AG04449 (cell line): ENCODE results near the gene JAZF1.

ENCODE experiments used
- CTCF ChIA-PET: fragments of 350-600 bp; formaldehyde crosslinking; extraction: SDS; loops from one replicate; lab custom pipeline; 2021; ENCODE audit warnings: antibody characterized with exemption; lab: Yijun Ruan, JAX
- POLR2A ChIA-PET: fragments of 400-600, 350-600 bp; formaldehyde crosslinking; extraction: SDS; loops from one replicate; lab custom pipeline; 2020; ENCODE audit warnings: antibody characterized with exemption, inconsistent platforms; lab: Yijun Ruan, JAX
- DNase-seq: peaks from one replicate; pipeline ENCODE4 v3.0.0-alpha.2; 2010; ENCODE audit warnings: low read depth, low spot score
- H3K4me3 ChIP-seq: 2 replicates; pipeline ENCODE4 v1.5.1; 2011; ENCODE audit warnings: low read depth, mild to moderate bottlenecking, control low read depth, low read length
- CTCF ChIP-seq: IDR thresholded peaks from one replicate; pipeline ENCODE4 v1.5.1; 2011; ENCODE audit warnings: mild to moderate bottlenecking, moderate library complexity, low read length, control low read depth, inconsistent platforms; ENCODE audit not compliant: insufficient read depth; ENCODE audit errors: missing control alignments

JAZF1 gene

GRCh38 chr7:28083998-28084985 is 96.3 kb downstream of the JAZF1 start:
- CTCF ChIA-PET, result interaction anchor here (1.1 to 17.3 kb wide), 5 partner anchors 13 to 242 kb away, joined by 3 to 258 read pairs (median 3); no protein-coding TSS in a partner anchor
- no peak for TF ChIP-seq CTCF
- POLR2A ChIA-PET, result no interaction called here
- DNase-seq, result no peak
- no peak overlapping the region for H3K4me3 ChIP-seq

GRCh38 chr7:28083164-28083997 is 97.2 kb downstream of the JAZF1 start:
- no peak for TF ChIP-seq CTCF
- CTCF ChIA-PET, result interaction anchor here (0.9 to 17.3 kb wide), 7 partner anchors 14 to 887 kb away, joined by 3 to 258 read pairs (median 4); no protein-coding TSS in a partner anchor
- POLR2A ChIA-PET, result no interaction called here
- DNase-seq, result peak; percentile 66
- H3K4me3 ChIP-seq, result no peak overlapping the region

GRCh38 chr7:28082071-28082470 is 98.5 kb downstream of the JAZF1 start:
- DNase-seq, result no peak
- H3K4me3 ChIP-seq, result no peak overlapping the region
- TF ChIP-seq CTCF, result no peak
- ChIA-PET POLR2A (no interaction called here), CTCF (interaction anchor here (1.5 to 17.3 kb wide), 4 partner anchors 15 to 887 kb away, joined by 5 to 258 read pairs (median 122); no protein-coding TSS in a partner anchor)

- CTCF ChIA-PET, result interaction anchor here (1.9 to 17.3 kb wide), 4 partner anchors 16 to 886 kb away, joined by 7 to 258 read pairs (median 122); no protein-coding TSS in a partner anchor
- H3K4me3 ChIP-seq, result no peak overlapping the region
- no peak for DNase-seq
- POLR2A ChIA-PET, result no interaction called here
- no peak for TF ChIP-seq CTCF
These were observed 99.6 kb downstream of the JAZF1 start for GRCh38 chr7:28081016-28081415.

GRCh38 chr7:28078036-28078901 is 102.3 kb downstream of the JAZF1 start:
- ChIA-PET CTCF (interaction anchor here (0.7 to 17.3 kb wide), 33 partner anchors 9 to 888 kb away, joined by 3 to 258 read pairs (median 4); no protein-coding TSS in a partner anchor), POLR2A (interaction anchor here (0.6 kb wide), 1 partner anchor 1884 kb away, joined by 4 read pairs; no protein-coding TSS in a partner anchor)
- TF ChIP-seq CTCF, result peak; percentile 86
- no peak overlapping the region for H3K4me3 ChIP-seq
- DNase-seq, result no peak
